Measurements from ENCODE around the gene METRNL. TPM values are rescaled to one million over a fixed set of nuclear protein-coding genes. Genes with fewer than 3 reads are reported as not detected.
"Not testable (repeated sequence)": the region's sequence is repeated elsewhere in the genome, so short reads cannot be mapped to it uniquely, and the experiment has no call there.

METRNL gene
- total RNA-seq, 4 donors from 2014 or later = 25.0 to 44.4 (median 35.8) TPM

DNA sequence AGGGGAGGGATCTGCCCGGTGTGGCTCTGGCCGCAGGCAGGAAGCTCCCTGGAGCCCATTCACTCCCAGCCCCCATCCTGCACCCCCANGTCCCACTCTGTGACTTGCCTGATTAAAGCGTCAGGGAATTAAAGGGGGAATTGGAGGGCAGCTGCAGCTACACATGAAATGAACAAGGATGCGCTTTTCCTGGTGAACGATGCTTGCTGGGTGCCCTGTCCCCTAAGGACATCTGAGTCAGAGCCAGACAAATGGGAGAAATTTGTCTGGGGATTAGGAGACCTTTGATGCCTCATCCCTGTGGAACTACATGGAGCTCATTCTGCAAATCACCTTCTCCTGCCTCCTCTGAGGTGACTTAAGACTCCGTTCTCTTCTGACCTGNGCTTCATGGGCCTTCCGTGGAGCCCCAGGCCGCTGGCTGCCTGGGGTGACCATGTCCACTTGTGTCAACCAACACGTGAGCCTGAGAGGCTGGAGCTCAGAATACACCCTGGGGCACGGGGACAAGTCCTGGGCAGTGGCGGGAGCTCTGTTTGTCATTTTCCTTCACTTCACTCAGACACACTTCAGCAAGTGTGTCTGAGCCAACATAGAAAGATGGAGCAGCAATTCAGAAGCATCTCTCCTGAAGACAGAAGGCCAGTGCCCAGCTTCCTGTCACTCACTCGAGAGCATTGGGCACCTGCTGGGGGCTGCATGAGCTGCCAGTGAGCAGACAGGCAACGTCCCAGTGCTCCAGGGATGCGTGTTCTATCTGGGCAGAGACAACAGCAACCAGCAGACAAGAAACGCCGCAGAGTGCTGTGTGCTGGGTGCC lies 54.1 kb downstream of the METRNL start:
- TF ChIP-seq, protein P1, sequence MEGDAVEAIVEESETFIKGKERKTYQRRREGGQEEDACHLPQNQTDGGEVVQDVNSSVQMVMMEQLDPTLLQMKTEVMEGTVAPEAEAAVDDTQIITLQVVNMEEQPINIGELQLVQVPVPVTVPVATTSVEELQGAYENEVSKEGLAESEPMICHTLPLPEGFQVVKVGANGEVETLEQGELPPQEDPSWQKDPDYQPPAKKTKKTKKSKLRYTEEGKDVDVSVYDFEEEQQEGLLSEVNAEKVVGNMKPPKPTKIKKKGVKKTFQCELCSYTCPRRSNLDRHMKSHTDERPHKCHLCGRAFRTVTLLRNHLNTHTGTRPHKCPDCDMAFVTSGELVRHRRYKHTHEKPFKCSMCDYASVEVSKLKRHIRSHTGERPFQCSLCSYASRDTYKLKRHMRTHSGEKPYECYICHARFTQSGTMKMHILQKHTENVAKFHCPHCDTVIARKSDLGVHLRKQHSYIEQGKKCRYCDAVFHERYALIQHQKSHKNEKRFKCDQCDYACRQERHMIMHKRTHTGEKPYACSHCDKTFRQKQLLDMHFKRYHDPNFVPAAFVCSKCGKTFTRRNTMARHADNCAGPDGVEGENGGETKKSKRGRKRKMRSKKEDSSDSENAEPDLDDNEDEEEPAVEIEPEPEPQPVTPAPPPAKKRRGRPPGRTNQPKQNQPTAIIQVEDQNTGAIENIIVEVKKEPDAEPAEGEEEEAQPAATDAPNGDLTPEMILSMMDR (IDR thresholded peaks at IDR 0.05) = no peak
- TF ChIP-seq POLR2A (IDR thresholded peaks at IDR 0.05) = no peak
- H3K4me3 ChIP-seq = no peak overlapping the region
- intact Hi-C loops (cut with DNase I; ENCODE audit: low total_unique reads) = no loop called here
- no peaks in the 10 kb centered on the region for H3K36me3 ChIP-seq
- H3K27ac ChIP-seq = no peak overlapping the region
- no peaks in the 10 kb centered on the region for H3K4me1 ChIP-seq
- no peaks in the 10 kb centered on the region for H3K9me3 ChIP-seq
- DNase-seq = peak in 1 of 2 donors; percentile 3
- no peaks in the 10 kb centered on the region for H3K27me3 ChIP-seq

DNA sequence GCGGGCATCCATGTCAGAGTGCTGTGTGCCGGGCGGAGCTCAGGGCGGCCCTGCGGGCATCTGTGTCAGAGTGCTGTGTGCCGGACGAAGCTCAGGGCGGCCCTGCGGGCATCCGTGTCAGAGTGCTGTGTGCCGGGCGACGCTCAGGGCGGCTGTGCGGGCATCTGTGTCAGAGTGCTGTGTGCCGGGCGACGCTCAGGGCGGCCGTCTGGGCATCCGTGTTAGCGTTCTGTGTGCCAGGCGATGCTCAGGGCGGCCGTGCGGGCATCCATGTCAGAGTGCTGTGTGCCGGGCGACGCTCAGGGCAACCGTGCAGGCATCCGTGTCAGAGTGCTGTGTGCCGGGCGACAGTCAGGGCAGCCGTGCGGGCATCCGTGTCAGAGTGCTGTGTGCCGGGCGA lies 55.0 kb downstream of the METRNL start:
- H3K36me3 ChIP-seq; DNase-seq; H3K4me1 ChIP-seq; H3K9me3 ChIP-seq; H3K4me3 ChIP-seq; intact Hi-C loops (cut with DNase I; ENCODE audit: low total_unique reads); H3K27ac ChIP-seq; H3K27me3 ChIP-seq: not testable (repeated sequence)

DNA sequence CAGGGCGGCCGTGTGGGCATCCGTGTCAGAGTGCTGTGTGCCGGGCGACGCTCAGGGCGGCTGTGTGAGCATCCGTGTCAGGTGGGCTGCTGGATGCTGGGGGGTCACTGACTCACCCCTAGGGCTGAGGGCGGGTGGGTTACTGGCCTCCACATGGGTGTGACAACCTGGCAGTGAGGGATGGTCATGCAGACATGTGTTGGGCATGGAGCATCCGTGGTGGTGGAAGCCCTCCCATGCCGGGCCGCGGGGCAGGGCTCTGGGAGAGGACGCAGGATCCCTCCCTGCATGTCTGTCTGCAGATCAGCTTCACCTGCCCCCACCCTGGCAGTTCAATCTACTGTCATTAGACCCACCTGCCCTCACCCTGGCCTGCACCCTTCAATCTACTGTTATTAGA lies 56.3 kb downstream of the METRNL start:
- no peaks in the 10 kb centered on the region for H3K9me3 ChIP-seq
- no peaks in the 10 kb centered on the region for H3K27me3 ChIP-seq
- no peaks in the 10 kb centered on the region for H3K36me3 ChIP-seq
- H3K4me3 ChIP-seq = no peak overlapping the region
- TF ChIP-seq, protein P1 (IDR thresholded peaks at IDR 0.05) = no peak
- TF ChIP-seq POLR2A (IDR thresholded peaks at IDR 0.05) = no peak
- no peak overlapping the region for H3K27ac ChIP-seq
- H3K4me1 ChIP-seq = no peaks in the 10 kb centered on the region
- DNase-seq = peak; percentile 7 to 8
- intact Hi-C loops (cut with DNase I; ENCODE audit: low total_unique reads) = no loop called here

DNA sequence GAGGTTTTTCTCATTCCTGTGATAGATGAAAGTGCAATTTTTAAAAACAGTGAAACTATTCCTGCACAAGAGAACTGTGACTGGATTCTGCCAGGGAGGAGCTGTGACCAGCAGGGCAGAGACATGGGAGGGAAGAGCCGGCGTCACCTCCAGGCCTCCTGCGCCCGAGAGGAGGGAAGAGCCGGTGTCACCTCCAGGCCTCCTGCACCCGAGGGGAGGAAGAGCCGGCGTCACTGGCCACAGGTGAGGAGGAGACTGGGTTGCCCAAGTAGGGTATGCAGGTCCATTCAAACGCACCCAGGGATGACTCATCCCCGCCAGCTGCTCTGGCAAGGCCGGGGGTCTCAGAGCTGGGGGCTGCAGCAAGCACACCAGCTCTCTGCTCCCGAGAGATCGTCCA lies 56.7 kb downstream of the METRNL start:
- H3K4me3 ChIP-seq = no peak overlapping the region
- TF ChIP-seq, protein P1 (IDR thresholded peaks at IDR 0.05) = no peak
- no peak for TF ChIP-seq POLR2A (IDR thresholded peaks at IDR 0.05)
- H3K9me3 ChIP-seq = no peaks in the 10 kb centered on the region
- no peaks in the 10 kb centered on the region for H3K27me3 ChIP-seq
- H3K4me1 ChIP-seq = no peaks in the 10 kb centered on the region
- H3K36me3 ChIP-seq = no peaks in the 10 kb centered on the region
- no peak overlapping the region for H3K27ac ChIP-seq
- DNase-seq = peak in 1 of 2 donors; percentile 8
- intact Hi-C loops (cut with DNase I; ENCODE audit: low total_unique reads) = no loop called here

DNA sequence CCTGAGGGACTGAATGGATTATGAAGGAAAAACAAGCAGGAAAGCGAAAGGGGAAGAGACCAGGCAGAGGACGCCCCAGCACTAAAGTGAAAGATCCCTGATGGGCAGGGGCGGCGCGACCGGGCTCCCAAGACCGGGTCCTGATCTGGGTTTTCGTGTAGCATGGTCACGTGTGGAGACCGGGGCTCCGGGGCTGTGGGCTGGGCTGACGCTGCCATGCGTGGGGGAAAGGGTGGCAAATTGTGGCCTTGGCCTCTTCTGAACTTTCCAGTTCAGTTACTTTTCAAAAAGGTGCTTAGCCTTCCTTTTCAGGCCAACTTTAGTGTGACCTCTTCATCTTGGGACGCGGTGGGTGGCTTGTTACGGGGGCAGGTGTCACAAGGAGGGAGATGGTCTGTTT lies 57.5 kb downstream of the METRNL start:
- H3K27me3 ChIP-seq = no peaks in the 10 kb centered on the region
- intact Hi-C loops (cut with DNase I; ENCODE audit: low total_unique reads) = no loop called here
- H3K4me1 ChIP-seq = no peaks in the 10 kb centered on the region
- no peak overlapping the region for H3K27ac ChIP-seq
- no peak for DNase-seq
- TF ChIP-seq POLR2A (IDR thresholded peaks at IDR 0.05) = no peak
- TF ChIP-seq, protein P1 (IDR thresholded peaks at IDR 0.05) = no peak
- H3K9me3 ChIP-seq = no peaks in the 10 kb centered on the region
- no peak overlapping the region for H3K4me3 ChIP-seq
- no peaks in the 10 kb centered on the region for H3K36me3 ChIP-seq

All from uterus (tissue), 4 donors.